Urothelium cell line (cell line): ENCODE data around the gene KIR2DL1.
A peak's percentile ranks its signal among the peaks of the same experiment; 100 is the strongest.
"Not testable (repeated sequence)": the region's sequence is repeated elsewhere in the genome, so short reads cannot be mapped to it uniquely, and the experiment has no call there.

Source experiments
- DNase-seq: peaks from one replicate; pipeline ENCODE4 v3.0.0; 2011; ENCODE audit warnings: low spot score, mixed read lengths
- FAIRE-seq: peaks from 2 replicates; lab custom pipeline; 2011; peaks lifted over from hg19 to GRCh38; lab: Jason Lieb, UNC

KIR2DL1 gene

DNA sequence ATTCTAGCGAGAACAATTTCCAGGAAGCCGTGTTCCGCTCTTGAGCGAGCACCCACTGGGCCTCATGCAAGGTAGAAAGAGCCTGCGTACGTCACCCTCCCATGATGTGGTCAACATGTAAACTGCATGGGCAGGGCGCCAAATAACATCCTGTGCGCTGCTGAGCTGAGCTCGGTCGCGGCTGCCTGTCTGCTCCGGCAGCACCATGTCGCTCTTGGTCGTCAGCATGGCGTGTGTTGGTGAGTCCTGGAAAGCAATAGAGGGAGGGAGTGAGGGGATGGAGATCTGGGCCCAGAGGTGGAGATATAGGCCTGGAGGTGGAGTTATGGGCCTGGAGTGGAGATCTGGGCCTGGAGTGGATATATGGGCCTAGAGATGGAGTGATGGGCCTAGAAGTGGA lies at the start of gene KIR2DL1:
Gene KIR2DL1 (plus strand): TSS at position 148 of the 400 bp plus-strand sequence. CDS start 58 bp downstream, at position 206.
- FAIRE-seq, DNase-seq: not testable (repeated sequence)

DNA sequence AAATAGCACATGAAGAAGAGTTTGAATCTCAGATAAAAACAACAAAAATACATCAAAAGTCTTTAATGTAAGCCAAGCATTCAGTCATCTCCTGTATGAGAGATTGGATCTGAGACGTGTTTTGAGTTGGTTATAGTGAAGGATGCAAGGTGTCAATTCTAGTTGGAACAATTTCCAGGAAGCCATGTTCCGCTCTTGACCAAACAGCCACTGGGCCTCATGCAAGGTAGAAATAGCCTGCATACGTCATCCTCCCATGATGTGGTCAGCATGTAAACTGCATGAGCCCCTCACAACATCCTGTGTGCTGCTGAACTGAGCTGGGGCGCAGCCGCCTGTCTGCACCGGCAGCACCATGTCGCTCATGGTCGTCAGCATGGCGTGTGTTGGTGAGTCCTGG lies 45.5 kb upstream of the KIR2DL1 start, which contains the start of gene KIR3DL3:
Gene KIR3DL3 (plus strand): TSS at position 301 of the 400 bp plus-strand sequence. CDS start 55 bp downstream, at position 356.
- FAIRE-seq (peak; percentile 5), DNase-seq (no peak)

DNA sequence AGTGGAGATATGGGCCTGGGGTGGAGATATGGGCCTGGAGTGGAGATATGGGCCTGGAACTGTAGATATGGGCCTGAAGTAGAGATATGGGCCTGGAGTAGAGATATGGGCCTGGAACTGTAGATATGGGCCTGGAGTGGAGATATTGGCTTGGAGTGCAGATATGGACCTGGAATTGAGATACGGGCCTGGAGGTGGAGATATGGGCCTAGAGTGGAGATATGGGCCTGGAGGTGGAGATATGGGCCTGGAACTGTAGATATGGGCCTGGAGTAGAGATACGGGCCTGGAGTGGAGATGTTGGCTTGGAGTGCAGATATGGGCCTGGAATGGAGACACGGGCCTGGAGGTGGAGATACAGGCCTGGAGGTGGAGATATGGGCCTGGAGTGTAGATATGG lies 44.9 kb upstream of the KIR2DL1 start:
- DNase-seq (no peak), FAIRE-seq (no peak)

DNA sequence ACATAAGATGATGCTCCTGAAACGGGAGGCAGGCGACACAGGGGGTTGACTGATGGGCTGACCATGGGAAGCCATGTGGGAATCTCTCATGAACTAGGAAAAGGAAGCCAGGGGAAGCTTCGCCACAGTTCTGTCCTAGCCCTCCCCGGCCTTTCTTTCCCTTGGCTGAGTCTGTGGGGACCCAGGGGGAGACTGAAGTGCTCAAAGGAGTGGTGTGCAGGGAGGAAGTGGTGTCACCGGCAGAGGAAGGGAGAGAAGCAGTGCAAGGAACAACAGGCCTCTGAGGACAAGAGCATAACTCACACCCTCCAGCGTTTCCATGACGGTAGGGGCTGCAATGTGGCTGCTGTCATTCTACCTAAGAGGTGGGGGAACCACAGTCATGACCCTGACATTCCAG lies 44.3 kb upstream of the KIR2DL1 start:
- FAIRE-seq (no peak), DNase-seq (no peak)

DNA sequence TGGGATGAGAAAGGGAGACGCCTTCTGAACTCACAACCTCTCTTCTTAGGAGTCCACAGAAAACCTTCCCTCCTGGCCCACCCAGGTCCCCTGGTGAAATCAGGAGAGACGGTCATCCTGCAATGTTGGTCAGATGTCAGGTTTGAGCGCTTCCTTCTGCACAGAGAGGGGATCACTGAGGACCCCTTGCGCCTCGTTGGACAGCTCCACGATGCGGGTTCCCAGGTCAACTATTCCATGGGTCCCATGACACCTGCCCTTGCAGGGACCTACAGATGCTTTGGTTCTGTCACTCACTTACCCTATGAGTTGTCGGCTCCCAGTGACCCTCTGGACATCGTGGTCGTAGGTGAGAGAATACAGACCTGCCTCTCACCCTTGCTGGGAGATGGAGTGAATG lies 42.0 kb upstream of the KIR2DL1 start:
- no peak for DNase-seq
- FAIRE-seq, result no peak

DNA sequence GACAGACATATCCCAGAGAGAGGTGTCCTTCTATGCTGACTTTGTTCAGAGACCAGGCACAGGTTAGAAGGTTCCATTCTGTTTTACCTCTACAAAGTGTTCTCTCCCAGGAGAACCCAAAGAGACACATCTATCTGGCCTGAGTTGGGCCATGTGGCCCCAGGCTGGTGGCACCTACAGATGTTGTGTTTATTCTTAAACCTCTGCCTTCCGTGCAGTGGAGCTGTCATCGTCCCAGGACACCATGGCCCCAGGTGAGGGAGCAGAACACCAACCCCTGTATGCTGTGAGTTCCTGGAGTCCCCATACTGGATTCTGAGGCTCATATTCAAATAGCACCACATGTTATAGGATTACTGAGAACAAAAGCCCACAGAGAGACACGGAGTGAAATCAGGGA lies 41.4 kb upstream of the KIR2DL1 start:
- DNase-seq (no peak), FAIRE-seq (no peak)

DNA sequence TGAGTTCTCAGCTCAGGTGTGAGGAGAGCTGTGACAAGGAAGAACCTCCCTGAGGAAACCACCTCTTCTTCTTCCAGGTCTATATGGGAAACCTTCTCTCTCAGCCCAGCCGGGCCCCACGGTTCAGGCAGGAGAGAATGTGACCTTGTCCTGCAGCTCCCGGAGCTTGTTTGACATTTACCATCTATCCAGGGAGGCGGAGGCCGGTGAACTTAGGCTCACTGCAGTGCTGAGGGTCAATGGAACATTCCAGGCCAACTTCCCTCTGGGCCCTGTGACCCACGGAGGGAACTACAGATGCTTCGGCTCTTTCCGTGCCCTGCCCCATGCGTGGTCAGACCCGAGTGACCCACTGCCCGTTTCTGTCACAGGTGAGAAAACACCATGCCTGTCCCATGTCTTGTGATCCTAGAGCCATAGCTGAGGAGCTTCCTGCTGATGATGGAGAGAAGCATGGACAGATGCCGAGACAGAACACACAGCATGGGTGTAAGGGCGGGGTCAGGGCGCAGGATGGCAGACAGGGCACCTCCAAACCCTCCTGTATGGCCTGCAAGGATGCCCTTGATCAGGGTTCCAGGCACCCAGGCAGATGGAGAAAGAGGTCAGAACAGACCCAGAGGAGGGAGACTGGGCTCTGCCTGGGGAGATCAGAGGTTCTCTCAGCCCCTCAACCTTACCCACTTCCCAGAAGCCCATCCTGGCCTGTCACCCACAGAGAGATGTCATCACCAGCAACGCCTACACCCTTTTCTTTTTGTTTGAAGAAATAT lies 40.0 kb upstream of the KIR2DL1 start:
- FAIRE-seq (no peak), DNase-seq (no peak)

DNA sequence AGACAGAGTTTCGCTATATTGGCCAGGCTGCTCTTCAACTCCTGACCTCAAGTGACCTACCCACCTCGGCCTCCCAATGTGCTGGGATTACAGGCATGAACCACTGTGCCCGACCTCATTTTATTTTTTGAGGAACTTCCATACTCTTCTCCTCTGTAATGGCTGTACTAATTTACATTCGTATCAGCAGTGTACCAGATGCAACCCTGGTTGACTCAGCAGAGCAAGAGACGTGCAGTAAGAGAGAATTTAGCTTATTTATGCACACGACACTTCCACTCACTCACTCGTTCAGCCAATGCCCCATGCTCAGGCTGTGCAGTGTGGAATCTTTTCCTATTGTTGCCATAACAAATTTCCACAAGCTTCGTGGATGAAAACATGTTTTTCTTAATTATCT lies 38.4 kb upstream of the KIR2DL1 start:
- no peak for FAIRE-seq
- no peak for DNase-seq

DNA sequence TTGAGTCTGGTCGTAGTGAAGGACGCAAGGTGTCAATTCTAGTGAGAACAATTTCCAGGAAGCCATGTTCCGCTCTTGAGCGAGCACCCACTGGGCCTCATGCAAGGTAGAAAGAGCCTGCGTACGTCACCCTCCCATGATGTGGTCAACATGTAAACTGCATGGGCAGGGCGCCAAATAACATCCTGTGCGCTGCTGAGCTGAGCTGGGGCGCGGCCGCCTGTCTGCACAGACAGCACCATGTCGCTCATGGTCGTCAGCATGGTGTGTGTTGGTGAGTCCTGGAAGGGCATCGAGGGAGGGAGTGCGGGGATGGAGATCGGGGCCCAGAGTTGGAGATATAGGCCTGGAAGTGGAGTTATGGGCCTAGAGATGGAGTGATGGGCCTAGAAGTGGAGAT lies 31.3 kb upstream of the KIR2DL1 start, which contains the start of gene KIR2DL3:
Gene KIR2DL3 (plus strand): TSS at position 208 of the 400 bp plus-strand sequence. CDS start 33 bp downstream, at position 241.
- DNase-seq, FAIRE-seq: not testable (repeated sequence)

DNA sequence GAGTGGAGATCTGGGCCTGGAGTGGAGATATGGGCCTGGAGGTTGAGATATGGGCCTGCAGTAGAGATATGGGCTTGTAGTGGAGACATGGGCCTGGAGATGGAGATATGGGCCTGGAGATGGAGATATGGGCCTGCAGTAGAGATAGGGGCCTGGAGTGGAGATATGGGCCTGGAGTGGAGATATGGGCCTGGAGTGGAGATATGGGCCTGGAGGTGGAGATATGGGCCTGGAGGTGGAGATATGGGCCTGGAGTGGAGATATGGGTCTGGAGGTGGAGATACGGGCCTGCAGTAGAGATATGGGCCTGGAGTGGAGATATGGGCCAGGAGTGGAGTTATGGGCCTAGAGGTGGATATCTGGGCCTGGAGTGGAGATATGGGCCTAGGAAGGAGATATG lies 30.9 kb upstream of the KIR2DL1 start:
- FAIRE-seq (no peak), DNase-seq (no peak)

DNA sequence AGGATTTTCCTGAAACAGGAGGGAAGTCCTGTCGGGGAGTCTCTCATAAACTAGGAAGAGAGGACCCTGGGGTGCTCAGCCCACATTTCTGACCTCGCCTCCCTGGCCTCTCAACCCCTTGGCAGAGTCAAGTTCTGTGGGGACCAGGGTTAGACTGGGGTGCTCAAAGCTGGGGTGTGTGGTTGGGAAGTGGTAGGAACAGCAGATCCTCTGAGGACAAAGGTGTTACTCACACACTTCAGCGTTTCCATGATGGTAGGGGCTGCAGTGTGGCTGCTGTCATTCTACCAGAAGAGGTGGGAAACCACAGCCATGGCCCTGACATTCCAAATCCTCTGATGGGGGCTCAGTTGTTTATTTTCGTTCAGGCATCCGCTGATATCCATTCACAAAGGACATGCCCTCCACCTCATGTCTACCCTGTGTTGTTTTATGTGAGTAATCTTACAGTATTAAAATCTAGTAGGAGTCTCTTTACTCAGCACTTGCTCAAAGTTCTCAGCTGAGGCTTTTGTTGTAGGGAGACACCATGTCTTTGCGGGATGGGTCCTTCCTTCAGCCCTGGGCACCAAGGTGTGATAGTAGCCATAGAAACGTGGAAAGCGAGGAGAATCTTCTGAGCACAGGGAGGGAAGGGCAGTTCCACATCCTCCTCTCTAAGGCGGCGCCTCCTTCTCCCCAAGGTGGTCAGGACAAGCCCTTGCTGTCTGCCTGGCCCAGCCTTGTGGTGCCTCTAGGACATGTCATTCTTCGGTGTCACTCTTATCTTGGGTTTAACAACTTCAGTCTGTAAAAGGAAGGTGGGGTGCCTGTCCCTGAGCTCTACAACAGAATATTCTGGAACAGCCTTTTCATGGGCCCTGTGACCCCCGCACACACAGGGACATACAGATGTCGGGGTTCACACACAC lies 29.8 kb upstream of the KIR2DL1 start:
- FAIRE-seq (no peak), DNase-seq (no peak)

DNA sequence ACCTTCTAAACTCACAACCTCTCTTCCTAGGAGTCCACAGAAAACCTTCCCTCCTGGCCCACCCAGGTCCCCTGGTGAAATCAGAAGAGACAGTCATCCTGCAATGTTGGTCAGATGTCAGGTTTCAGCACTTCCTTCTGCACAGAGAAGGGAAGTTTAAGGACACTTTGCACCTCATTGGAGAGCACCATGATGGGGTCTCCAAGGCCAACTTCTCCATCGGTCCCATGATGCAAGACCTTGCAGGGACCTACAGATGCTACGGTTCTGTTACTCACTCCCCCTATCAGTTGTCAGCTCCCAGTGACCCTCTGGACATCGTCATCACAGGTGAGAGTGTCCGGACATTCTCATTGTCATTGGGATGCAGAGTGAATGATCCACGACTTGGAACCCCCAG lies 27.6 kb upstream of the KIR2DL1 start:
- not testable (repeated sequence) for DNase-seq, FAIRE-seq

DNA sequence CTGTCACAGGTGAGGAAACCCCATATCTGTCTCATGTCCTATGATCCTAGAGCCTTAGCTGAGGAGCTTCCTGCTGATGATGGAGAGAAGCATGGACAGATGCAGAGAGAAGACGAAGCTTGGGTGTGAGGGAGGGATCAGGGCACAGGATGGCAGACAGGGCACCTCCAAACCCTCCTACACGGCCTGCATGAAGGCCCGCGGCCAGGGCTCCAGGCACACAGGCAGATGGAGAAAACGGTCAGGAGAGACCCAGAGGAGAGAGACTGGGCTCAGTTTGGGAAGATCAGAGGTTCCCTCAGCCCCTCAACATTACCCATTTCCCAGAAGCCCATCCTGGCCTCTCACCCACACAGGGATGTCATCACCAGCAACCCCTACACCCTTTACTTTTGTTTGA lies 25.5 kb upstream of the KIR2DL1 start:
- not testable (repeated sequence) for DNase-seq, FAIRE-seq

DNA sequence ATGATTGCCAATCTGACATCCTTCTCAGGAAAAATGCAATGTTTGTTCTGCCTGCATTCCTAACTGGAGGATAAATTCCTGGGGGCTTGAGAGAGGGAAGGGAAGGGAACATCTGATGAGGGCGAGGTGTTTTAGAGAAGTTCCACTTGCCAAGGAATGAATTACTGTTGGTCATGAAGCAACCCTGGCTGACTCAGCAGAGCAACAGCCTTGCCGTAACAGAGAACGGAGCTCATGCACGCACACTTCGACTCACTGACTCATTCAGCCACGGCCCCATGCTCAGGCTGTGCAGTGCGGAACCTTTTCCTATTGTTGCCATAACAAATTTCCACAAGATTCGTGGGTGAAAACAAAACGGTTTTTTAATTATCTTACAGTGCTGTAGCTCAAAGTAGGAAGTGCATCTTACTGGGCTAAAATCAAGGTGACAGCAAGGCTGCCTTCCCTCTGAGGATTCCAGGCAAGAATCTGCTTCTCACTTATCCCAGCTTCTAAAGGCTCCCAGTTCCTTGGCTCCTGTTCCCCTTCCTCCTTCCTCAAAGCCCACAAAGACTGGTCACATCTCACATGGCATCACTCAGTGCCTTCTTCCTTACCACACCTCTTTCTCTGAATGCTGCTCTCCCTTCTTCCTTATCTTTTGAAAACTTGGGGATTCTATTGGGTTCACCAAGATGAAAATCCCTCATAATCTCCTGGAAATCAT lies 21.8 kb upstream of the KIR2DL1 start:
- not testable (repeated sequence) for FAIRE-seq, DNase-seq

DNA sequence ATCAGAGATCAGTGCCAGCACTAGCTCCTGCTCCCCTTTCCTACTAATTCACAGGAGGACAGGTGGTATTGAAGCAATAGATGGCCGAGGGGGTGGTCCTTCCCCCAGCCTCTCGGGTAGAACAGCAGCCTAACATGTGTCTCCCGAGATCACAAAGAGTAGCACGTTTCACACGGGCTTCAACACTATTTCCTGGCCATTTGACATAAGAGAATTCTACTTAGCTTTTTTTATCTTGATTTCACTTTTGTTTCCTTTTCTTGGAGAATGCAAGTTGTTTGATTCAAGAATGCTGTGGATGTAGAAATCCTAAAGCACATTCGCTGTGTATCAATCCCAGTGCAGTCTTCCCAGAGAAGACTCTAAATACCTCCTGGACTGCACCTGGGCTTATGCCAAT lies 19.3 kb upstream of the KIR2DL1 start:
- not testable (repeated sequence) for DNase-seq, FAIRE-seq

DNA sequence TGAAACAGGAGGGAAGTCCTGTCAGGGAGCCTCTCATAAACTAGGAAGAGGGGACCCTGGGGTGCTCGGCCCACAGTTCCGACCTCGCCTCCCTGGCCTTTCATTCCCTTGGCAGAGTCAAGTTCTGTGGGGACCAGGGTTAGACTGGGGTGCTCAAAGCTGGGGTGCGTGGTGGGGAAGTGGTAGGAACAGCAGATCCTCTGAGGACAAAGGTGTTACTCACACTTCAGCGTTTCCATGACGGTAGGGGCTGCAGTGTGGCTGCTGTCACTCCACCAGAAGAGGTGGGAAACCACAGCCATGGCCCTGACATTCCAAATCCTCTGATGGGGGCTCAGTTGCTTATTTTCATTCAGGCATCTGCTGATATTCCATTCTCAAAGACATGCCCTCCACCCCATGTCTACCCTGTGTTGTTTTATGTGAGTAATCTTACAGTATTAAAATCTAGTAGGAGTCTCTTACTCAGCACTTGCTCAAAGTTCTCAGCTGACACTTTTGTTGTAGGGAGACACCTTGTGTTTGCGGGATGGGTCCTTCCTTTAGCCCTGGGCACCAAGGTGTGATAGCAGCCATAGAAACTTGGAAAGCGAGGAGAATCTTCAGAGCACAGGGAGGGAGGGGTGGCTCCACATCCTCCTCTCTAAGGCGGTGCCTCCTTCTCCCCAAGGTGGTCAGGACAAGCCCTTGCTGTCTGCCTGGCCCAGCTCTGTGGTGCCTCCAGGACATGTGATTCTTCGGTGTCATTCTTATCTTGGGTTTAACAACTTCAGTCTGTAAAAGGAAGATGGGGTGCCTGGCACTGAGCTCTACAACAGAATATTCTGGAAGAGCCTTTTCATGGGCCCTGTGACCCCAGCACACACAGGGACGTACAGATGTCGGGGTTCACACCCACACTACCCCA lies 13.1 kb upstream of the KIR2DL1 start:
- FAIRE-seq, DNase-seq: not testable (repeated sequence)

DNA sequence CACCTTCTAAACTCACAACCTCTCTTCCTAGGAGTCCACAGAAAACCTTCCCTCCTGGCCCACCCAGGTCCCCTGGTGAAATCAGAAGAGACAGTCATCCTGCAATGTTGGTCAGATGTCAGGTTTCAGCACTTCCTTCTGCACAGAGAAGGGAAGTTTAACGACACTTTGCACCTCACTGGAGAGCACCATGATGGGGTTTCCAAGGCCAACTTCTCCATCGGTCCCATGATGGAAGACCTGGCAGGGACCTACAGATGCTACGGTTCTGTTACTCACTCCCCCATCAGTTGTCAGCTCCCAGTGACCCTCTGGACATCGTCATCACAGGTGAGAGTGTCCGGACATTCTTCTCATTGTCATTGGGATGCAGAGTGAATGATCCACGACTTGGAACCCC lies 11.0 kb upstream of the KIR2DL1 start:
- not testable (repeated sequence) for FAIRE-seq, DNase-seq

DNA sequence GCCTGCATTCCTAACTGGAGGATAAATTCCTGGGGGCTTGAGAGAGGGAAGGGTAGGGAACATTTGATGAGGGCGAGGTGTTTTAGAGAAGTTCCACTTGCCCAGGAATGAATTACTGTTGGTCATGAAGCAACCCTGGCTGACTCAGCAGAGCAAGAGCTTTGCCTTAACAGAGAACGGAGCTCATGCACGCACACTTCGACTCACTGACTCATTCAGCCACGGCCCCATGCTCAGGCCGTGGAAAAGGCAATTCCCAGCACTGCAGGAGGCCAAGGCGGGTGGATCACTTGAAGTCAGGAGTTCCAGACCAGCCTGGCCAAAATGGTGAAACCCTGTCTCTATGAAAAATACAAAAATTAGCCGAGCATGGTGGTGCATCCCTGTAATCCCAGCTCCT lies 5.4 kb upstream of the KIR2DL1 start:
- not testable (repeated sequence) for FAIRE-seq
- peak; percentile 22 for DNase-seq

DNA sequence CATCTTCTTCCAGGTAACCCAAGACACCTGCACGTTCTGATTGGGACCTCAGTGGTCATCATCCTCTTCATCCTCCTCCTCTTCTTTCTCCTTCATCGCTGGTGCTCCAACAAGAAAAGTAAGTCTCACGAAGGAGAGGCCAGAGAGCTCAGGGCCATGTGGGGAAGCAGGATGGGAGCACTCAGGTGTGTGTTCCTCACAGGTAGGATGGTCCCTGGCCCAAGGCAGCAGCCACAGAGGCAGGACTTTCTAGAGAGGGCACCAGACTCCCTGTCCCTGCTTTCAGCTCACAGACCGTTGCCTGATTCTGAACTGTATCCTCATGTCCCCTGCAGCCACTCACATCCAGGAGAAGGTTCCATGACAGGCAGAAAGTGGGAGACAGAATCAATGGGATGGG lies 3.1 kb upstream of the KIR2DL1 start:
- not testable (repeated sequence) for FAIRE-seq, DNase-seq

DNA sequence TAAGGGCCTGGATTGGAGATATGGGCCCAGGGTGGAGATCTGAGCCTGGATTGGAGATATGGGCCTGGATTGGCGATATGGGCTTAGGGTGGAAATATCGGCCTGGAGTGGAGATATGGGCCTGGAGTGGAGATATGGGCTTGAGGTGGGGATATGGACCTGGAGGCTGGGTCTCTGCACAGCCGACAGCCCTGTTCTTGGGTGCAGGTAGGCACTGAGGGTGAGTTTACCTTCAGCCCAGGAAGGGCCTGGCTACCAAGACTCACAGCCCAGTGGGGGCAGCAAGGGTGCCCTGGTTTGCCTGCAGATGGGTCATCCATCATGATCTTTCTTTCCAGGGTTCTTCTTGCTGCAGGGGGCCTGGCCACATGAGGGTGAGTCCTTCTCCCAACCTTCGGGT lies 918 bp downstream of the KIR2DL1 start:
- not testable (repeated sequence) for FAIRE-seq, DNase-seq
